GM13977 (cell line): ENCODE data around the gene AFAP1.

Experiments
- DNase-seq: peaks from one replicate; pipeline ENCODE4 v3.0.0; 2012; ENCODE audit warnings: low spot score
- CTCF ChIP-seq: IDR thresholded peaks from 2 replicates; pipeline ENCODE4 v1.5.1; 2012; ENCODE audit warnings: mild to moderate bottlenecking, control low read depth; ENCODE audit not compliant: insufficient read depth; ENCODE audit errors: extremely low read depth, missing control alignments
- in situ Hi-C: fragments of 300-500 bp; cut with MboI; formaldehyde crosslinking; loops from one replicate; pipeline ENCODE4 v1.12.0; 2022; ENCODE audit warnings: low sequenced_read_pairs, low pct_unique_long_range_greater_than_20kb, mixed read lengths, inconsistent platforms; ENCODE audit not compliant: unreplicated experiment

The AFAP1 gene

GRCh38 chr4:7769396-7770223 is 170.1 kb downstream of the AFAP1 start:
- in situ Hi-C loops: loop anchor here (5.0 kb wide), 1 partner anchor 33 kb away; no protein-coding TSS in a partner anchor
- DNase-seq: no peak
- TF ChIP-seq CTCF: no peak

- in situ Hi-C loops: loop anchor here (5.0 kb wide), 1 partner anchor 34 kb away; no protein-coding TSS in a partner anchor
- no peak for TF ChIP-seq CTCF
- no peak for DNase-seq
Observed at GRCh38 chr4:7768736-7769135, 170.9 kb downstream of the AFAP1 start.

GRCh38 chr4:7767966-7768365 is 171.7 kb downstream of the AFAP1 start:
- no peak for TF ChIP-seq CTCF
- in situ Hi-C loops: loop anchor here (5.0 kb wide), 1 partner anchor 34 kb away; no protein-coding TSS in a partner anchor
- no peak for DNase-seq

- DNase-seq: no peak
- in situ Hi-C loops: loop anchor here (5.0 kb wide), 1 partner anchor 35 kb away; no protein-coding TSS in a partner anchor
- TF ChIP-seq CTCF: no peak
Observed at GRCh38 chr4:7767526-7767925, 172.1 kb downstream of the AFAP1 start.

- in situ Hi-C loops: loop anchor here (5.0 kb wide), 1 partner anchor 35 kb away; no protein-coding TSS in a partner anchor
- no peak for DNase-seq
- TF ChIP-seq CTCF: no peak
Observed at GRCh38 chr4:7766661-7767345, 172.9 kb downstream of the AFAP1 start.

GRCh38 chr4:7766086-7766485 is 173.6 kb downstream of the AFAP1 start:
- DNase-seq: no peak
- in situ Hi-C loops: loop anchor here (5.0 kb wide), 1 partner anchor 36 kb away; no protein-coding TSS in a partner anchor
- TF ChIP-seq CTCF: no peak
